Prostate gland (tissue), 2 donors: ENCODE measurements around the gene URI1. TPM values are rescaled to one million over a fixed set of nuclear protein-coding genes. Genes with fewer than 3 reads are reported as not detected.

Experiments used
- DNase-seq: peaks from one replicate; pipeline ENCODE4 v3.0.0-alpha.2; 2019; ENCODE audit warnings: low spot score
- H3K27ac ChIP-seq, 2 donors: fragments of 200-600 bp; sonication (generic); 2 replicates each; pipeline ENCODE4 v1.5.1; 2017 to 2019
- H3K27me3 ChIP-seq: fragments of 200-600 bp; sonication (generic); replicated peaks from 2 replicates; pipeline ENCODE4 v1.5.1; 2019; ENCODE audit not compliant: insufficient read depth
- H3K36me3 ChIP-seq, 2 donors: fragments of 200-600 bp; sonication (generic); 1 replicate in 1 of 2; 2 replicates in 1 of 2; pipeline versions ENCODE4 v1.5.1 to v1.8.1; 2017 to 2019
- H3K4me1 ChIP-seq: fragments of 200-600 bp; sonication (generic); replicated peaks from 2 replicates; pipeline ENCODE4 v1.5.1; 2019
- H3K4me3 ChIP-seq, 2 donors: fragments of 200-600 bp; sonication (generic); 2 replicates each; pipeline ENCODE4 v1.5.1; 2017 to 2019
- H3K9me3 ChIP-seq: fragments of 200-600 bp; sonication (generic); 2 replicates; pipeline ENCODE4 v1.5.1; 2017
- POLR2A ChIP-seq: fragments of 450-650 bp; IDR thresholded peaks from one replicate; pipeline ENCODE4 v1.6.1; 2016; ENCODE audit warnings: antibody characterized with exemption, mild to moderate bottlenecking
- POLR2AphosphoS5 ChIP-seq: sonication (generic); formaldehyde crosslinking; IDR thresholded peaks from one replicate; pipeline ENCODE4 v1.6.1; 2017; ENCODE audit warnings: antibody characterized with exemption
- WGBS: methylation state at CpG from one replicate; pipeline ENCODE4 v1.1.5; 2018; 5-methylcytosine and 5-hydroxymethylcytosine counted together
- intact Hi-C: fragments of 100-400 bp; cut with DNase I; formaldehyde crosslinking; loops from one replicate; pipeline ENCODE4 v1.14.2; 2022
- total RNA-seq, 2 donors: library from RNA; depleted of rRNA; stranded (reverse); fragments of >200 nt; gene quantifications; one replicate each; pipeline ENCODE4 v1.1.0, GENCODE V29; 2016
- TF ChIP-seq, protein P1 (sequence below), 4 experiments: fragments of 200-600 bp in 2 of 4; fragments of 450-650 bp in 2 of 4; sonication (generic) in 2 of 4; IDR thresholded peaks; 1 replicate in 3 of 4; 2 replicates in 1 of 4; pipeline ENCODE4 v1.5.1; 2016 to 2019; ENCODE audit warnings: antibody characterized with exemption in 4 of 4, mild to moderate bottlenecking in 2 of 4, moderate library complexity in 2 of 4

Gene URI1
- total RNA-seq, 2 donors from 2014 or later, result 48.2 to 71.0 TPM

DNA sequence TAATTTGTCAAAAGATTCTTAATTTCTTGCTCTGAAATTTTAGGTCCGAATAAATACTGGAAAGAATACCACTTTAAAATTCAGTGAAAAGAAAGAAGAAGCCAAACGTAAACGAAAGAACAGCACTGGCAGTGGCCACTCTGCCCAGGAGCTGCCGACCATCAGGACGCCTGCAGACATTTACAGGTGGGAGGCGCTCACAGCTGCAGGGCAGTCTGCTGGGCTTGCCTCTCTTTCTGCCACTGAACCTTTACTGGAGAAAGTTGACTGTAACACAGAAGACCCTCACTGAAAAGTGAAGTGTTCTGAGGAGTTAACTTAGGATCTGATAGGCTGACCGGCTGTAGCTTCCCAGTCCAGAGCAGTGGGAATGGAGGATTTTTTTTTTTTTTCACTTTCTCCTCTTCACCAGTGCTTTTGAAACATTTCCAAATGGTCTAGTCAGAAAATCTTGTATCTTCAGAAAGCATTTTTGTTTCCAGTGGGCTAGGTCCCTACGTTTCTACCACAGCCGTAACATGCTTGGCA lies 69.1 kb downstream of the URI1 start:
- H3K9me3 ChIP-seq, result no peaks in the 10 kb centered on the region
- H3K27me3 ChIP-seq, result no peaks in the 10 kb centered on the region
- H3K4me3 ChIP-seq, result no peak overlapping the region
- TF ChIP-seq, protein P1, sequence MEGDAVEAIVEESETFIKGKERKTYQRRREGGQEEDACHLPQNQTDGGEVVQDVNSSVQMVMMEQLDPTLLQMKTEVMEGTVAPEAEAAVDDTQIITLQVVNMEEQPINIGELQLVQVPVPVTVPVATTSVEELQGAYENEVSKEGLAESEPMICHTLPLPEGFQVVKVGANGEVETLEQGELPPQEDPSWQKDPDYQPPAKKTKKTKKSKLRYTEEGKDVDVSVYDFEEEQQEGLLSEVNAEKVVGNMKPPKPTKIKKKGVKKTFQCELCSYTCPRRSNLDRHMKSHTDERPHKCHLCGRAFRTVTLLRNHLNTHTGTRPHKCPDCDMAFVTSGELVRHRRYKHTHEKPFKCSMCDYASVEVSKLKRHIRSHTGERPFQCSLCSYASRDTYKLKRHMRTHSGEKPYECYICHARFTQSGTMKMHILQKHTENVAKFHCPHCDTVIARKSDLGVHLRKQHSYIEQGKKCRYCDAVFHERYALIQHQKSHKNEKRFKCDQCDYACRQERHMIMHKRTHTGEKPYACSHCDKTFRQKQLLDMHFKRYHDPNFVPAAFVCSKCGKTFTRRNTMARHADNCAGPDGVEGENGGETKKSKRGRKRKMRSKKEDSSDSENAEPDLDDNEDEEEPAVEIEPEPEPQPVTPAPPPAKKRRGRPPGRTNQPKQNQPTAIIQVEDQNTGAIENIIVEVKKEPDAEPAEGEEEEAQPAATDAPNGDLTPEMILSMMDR (IDR thresholded peaks at IDR 0.05), result no peak
- no peak for TF ChIP-seq POLR2AphosphoS5
- TF ChIP-seq POLR2A, result no peak
- 67% methylated on average over 9 of the region's 9 CpGs for WGBS
- H3K4me1 ChIP-seq, result no peaks in the 10 kb centered on the region
- intact Hi-C loops, result loop anchor here (10.0 kb wide), 1 partner anchor 354 kb away; no protein-coding TSS in a partner anchor
- no peaks in the 10 kb centered on the region for H3K36me3 ChIP-seq
- H3K27ac ChIP-seq, result no peak overlapping the region
- no peak for DNase-seq

DNA sequence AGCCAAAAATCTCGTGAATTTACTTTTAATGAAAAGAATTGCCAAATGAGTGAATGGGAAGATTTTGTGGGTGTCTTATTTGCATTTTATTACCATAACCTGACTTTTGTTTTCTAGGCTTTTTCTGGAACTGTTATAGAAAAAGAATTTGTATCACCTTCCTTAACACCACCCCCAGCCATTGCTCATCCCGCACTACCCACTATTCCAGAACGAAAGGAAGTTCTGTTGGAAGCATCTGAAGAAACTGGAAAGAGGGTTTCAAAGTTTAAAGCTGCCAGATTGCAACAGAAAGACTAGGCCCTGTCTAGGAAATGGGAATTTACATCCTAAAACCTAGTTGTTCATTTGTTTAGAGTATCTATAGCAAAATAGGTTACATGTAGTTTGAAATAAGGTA lies 72.7 kb downstream of the URI1 start:
- Histone ChIP-seq H3K9me3 (no peaks in the 10 kb centered on the region), H3K4me3 (no peak overlapping the region), H3K27ac (no peak overlapping the region), H3K27me3 (no peaks in the 10 kb centered on the region), H3K4me1 (no peaks in the 10 kb centered on the region), H3K36me3 (no peaks in the 10 kb centered on the region)
- intact Hi-C loops, result loop anchor here (10.0 kb wide), 1 partner anchor 350 kb away; no protein-coding TSS in a partner anchor
- 92% methylated on average over 3 of the region's 3 CpGs for WGBS
- no peak for TF ChIP-seq POLR2AphosphoS5
- TF ChIP-seq, protein P1 (IDR thresholded peaks at IDR 0.05), result no peak
- TF ChIP-seq POLR2A, result no peak
- DNase-seq, result no peak

DNA sequence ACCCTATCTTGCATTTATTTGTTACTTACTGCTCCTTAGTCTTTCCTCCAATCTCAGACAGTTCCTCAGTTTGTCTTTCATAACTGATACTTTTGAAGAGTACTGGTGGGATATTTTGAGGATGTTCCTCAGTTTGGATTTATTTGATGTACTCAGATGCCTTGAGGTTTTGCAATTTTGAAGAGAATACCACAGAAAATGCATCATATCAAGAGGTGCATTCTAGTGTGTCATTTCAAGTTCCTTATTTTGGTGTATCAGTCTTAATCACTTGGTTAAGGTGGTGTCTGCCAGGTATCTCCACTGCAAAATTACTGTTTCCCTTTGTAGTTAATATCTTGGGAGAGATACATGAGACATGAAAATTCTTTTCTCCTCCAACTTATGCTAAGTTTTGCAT lies 75.1 kb downstream of the URI1 start:
- Histone ChIP-seq H3K27ac (no peak overlapping the region), H3K4me1 (no peaks in the 10 kb centered on the region), H3K9me3 (no peaks in the 10 kb centered on the region), H3K27me3 (no peaks in the 10 kb centered on the region), H3K36me3 (no peaks in the 10 kb centered on the region), H3K4me3 (no peak overlapping the region)
- TF ChIP-seq POLR2AphosphoS5, result no peak
- TF ChIP-seq, protein P1 (IDR thresholded peaks at IDR 0.05), result no peak
- TF ChIP-seq POLR2A, result no peak
- intact Hi-C loops, result loop anchor here (10.0 kb wide), 1 partner anchor 348 kb away; no protein-coding TSS in a partner anchor
- DNase-seq, result no peak

DNA sequence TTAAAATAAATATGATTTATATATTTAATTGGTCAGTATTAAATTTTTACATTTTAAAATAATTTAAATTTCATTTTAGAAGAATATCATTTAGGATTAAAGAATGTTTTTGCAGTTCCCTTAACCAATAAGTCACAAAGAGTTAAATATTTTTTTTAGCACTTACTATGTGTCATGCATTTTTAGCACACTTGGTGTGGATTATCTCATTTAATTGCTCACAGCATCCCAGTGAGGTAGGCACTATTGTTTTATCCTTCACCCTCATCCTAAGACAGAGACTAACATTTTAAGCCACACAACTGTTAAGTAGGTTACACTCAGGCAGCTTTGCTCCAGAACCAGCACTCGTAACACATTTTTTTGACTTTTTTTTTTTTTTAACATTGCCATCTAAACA lies 78.2 kb downstream of the URI1 start:
- Histone ChIP-seq H3K9me3 (no peaks in the 10 kb centered on the region), H3K27me3 (no peaks in the 10 kb centered on the region), H3K4me3 (no peak overlapping the region), H3K4me1 (no peaks in the 10 kb centered on the region), H3K27ac (no peak overlapping the region), H3K36me3 (no peaks in the 10 kb centered on the region)
- no peak for DNase-seq
- no peak for TF ChIP-seq POLR2AphosphoS5
- TF ChIP-seq, protein P1 (IDR thresholded peaks at IDR 0.05), result no peak
- TF ChIP-seq POLR2A, result no peak
- intact Hi-C loops, result no loop called here
- WGBS, result 85% methylated on average over 1 of the region's 1 CpG

DNA sequence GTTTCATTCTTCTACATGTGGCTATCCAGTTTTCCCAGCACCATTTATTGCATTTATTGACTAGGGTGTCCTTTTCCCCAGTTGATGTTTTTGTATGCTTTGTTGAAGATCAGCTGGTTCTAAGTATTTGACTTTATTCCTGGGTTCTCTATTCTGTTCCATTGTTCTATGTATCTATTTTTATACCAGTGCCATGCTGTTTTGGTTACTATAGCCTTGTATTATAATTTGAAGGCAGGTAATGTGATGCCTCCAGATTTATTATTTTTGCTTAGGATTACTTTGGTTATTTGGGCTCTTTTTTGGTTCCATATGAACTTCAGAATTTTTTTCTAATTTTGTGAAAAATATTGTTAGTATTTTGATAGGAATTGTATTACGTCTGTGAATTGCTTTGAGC lies 80.6 kb downstream of the URI1 start:
- H3K9me3 ChIP-seq, result no peaks in the 10 kb centered on the region
- TF ChIP-seq POLR2AphosphoS5 (no peak), POLR2A (no peak)
- TF ChIP-seq, protein P1 (IDR thresholded peaks at IDR 0.05), result no peak
- H3K27ac ChIP-seq, result no peak overlapping the region
- no peak for DNase-seq
- no peaks in the 10 kb centered on the region for H3K4me1 ChIP-seq
- H3K36me3 ChIP-seq, result no peaks in the 10 kb centered on the region
- WGBS, result 100% methylated on average over 1 of the region's 1 CpG
- H3K4me3 ChIP-seq, result no peak overlapping the region
- intact Hi-C loops, result no loop called here
- no peaks in the 10 kb centered on the region for H3K27me3 ChIP-seq
